ENCODE results near the gene OR2AJ1.
"Not testable (repeated sequence)": the region's sequence is repeated elsewhere in the genome, so short reads cannot be mapped to it uniquely, and the experiment has no call there.

OR2AJ1 gene, protein sequence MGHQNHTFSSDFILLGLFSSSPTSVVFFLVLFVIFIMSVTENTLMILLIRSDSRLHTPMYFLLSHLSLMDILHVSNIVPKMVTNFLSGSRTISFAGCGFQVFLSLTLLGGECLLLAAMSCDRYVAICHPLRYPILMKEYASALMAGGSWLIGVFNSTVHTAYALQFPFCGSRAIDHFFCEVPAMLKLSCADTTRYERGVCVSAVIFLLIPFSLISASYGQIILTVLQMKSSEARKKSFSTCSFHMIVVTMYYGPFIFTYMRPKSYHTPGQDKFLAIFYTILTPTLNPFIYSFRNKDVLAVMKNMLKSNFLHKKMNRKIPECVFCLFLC

DNA sequence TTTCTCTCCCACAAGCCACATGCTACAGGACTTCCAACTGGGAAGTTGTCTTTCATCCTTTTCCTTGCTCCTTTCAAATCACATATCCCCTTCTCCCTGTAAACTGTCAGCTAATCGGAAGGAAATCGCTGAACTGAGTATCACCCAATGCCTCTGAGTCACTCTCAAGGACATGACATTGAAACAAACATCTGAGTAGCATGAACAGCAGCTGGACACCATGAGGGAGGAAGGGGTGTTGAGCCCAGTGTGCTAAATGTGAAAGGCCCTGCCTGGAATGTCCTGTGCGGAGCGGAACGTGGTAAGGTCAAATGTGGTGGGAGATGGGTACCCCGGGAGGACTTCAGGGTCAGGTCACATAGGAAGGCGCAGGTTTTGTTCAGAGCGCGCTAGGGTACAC lies at the start of gene OR2AJ1:
Gene OR2AJ1 (plus strand): TSS at position 22 of the 400 bp plus-strand sequence. CDS start 8,880 bp downstream, outside the sequence.
- DNase-seq, result no peak

DNA sequence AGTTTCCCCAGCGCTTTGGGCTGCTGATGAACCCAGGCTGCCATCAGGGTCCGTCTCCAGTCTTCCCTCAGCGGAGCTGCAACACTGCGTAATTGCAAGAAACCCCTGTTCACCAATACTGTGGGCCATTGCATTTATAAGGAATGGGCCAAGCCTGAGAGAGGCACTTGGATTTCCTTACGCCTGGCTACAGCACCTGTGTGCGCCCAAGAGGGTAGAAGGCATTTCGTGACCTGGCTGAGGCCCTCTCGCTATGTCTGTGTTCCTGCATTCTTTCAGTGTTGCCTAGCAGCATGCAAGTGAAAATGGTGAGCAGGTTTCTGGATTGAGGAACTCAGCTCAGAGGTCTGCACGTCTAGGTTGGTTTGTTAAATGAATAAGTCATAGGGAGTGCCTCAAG lies 41.3 kb upstream of the OR2AJ1 start:
- no peak for DNase-seq

DNA sequence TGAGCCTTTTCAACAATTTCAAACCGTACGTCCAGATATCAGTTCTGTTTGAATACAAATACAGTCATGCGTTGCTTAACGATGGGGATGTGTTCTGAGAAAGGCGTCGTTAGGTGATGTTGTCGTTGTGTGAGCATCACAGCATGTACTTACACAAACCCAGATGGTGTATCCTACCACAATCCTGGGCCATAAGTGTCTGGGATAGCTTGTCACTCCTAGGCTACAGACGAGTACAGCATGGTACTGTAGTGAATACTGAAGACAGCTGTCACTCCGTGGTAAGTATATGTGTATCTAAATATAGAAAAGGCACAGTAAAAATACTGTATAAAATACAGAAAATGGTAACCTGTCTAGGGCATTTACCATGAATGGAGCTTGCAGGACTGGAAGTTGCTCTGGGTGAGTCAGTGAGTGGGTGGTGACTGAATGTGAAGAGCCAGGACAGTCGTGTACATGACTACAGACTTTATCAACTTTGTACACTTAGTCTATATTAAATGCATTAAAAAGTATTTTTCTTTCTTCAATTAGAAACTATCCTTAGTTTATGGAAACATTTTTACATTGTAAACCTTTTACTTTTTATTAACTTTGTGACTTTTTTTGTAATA lies 39.8 kb upstream of the OR2AJ1 start:
- DNase-seq, result no peak

DNA sequence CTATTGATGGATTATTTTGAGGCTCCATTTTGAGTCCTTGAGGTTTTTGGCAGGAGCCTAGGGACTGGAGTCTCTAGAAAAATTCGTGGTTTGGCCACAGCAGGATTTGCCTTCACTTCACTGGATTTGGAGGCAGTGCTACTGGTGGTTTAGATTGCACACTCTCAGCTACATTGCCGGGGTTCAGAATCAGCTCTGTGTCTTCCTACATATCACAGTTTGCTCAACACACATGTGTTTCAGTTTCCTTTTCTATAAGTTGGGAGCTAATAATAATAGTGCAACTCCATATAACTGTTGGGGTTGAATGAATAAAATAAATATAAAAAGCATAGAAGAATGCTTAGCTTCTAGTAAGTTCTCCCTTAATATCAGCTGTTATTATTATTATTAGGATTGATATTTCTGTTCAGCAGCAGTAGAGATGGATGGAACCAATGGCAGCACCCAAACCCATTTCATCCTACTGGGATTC lies 29.5 kb upstream of the OR2AJ1 start, which contains the start of gene OR2W3:
Gene OR2W3 (plus strand): TSS at position 425 of the 475 bp plus-strand sequence. CDS start 0 bp downstream, at position 425.
- DNase-seq, result no peak

DNA sequence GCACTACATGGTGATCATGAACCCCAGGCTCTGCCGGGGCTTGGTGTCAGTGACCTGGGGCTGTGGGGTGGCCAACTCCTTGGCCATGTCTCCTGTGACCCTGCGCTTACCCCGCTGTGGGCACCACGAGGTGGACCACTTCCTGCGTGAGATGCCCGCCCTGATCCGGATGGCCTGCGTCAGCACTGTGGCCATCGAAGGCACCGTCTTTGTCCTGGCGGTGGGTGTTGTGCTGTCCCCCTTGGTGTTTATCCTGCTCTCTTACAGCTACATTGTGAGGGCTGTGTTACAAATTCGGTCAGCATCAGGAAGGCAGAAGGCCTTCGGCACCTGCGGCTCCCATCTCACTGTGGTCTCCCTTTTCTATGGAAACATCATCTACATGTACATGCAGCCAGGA lies 28.7 kb upstream of the OR2AJ1 start:
- DNase-seq, result no peak

DNA sequence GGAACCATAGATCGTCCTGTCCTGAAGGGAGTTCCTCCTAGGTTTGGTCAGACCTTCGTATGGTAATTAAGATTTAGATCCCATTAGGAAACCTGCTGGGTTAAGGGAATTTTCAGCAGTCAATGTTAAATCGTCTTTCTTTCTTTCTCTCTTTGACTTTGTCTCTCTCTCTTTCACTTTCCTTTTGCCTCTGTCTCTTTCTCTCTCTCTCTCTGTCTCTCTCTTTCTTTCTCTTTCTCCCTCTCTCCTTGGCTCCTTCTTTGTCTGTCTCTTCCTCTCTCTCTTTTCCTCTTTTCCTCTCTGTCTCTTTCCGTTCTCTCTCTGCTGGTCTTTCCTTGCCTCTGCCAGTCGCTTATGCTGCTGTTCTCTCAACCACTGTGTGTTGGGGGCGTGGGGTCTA lies 20.6 kb upstream of the OR2AJ1 start:
- DNase-seq, result no peak

DNA sequence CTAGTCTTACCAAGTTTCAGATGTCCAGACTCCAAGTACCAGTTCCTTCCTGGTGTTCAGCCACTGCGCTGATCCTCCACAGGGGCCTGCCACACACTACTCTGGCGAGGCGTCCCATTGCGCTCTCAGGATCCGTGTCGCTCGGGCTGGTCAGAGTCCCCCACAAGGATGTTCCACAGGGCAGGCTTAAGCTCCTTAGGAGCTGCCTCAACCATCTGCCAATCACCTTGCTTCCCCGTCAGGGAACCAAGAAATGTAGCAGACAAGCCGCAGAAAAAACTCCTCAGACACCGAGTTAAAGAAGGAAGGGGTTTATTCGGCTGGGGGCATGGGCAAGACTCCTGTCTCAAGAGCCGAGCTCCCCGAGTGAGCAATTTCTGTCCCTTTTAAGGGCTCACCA lies 19.5 kb upstream of the OR2AJ1 start:
- DNase-seq, result no peak

DNA sequence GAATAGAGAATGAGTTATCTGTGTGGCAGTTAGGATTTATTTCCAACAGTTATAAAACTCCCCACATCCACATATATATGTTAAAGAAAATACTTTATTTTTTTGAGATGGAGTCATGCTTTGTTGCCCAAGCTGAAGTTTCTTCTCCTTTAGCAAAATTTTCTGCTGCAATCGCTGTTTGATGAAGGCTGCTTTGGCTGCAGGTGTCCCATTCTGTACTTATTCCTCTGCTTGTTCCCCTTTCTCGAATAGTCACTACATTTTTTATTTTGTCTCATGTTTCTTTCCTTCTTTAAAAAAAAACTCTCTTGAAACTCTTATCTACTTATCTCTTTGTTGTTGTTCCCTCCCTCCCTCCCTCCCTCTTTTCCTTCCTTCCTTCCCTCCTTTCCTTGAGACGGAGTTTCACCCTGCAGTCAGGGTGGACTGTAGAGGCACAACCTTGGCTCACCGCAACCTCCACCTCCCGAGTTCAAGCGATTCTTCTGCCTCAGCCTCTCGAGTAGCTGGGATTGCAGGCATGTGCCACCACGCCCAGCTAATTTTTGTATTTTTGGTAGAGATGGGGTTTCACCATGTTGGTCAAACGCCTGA lies 18.7 kb upstream of the OR2AJ1 start:
- no peak for DNase-seq

DNA sequence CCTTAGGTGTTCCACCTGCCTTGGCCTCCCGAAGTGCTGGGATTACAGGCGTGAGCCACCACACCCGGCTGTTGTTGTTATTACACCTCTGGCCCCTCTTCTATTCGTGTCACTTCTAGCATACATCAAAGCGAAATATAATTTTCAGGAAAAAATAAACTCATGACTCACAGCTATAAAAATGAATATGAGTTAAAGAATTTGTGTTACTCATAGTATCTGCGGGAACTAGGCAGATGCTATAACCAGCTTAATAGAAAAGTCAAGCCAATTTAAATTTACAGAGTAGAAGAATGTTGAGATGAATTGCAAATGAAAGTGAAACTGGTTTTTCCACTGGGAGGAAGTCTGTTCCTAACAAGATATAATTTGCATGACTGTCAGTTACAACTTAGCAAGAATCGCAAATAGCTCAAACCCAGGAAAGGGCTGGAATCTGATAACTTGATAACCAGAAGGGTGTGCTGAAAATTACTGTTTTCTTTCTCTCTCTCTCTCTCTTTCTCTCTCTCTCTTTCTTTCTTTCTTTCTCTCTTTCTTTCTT lies 18.1 kb upstream of the OR2AJ1 start:
- DNase-seq, result no peak

DNA sequence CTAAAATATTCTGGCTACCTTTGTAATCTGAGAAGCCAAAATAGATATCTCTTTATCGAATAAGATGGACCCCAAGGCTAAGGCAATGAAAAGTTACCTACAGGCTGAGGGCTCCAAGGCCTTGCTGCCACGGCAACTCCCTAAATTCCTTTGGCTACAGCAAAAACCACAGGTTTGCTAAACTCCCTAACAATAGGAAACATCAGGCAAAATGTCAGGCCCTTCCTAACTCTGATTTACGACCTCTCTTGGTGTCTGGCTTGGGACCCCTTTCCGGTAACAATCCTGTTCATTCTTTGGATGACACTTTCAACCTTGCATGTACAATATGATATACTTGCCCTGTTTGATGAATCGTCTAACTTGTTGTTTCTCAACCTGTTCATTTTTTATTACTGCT lies 15.9 kb upstream of the OR2AJ1 start:
- DNase-seq, result no peak

DNA sequence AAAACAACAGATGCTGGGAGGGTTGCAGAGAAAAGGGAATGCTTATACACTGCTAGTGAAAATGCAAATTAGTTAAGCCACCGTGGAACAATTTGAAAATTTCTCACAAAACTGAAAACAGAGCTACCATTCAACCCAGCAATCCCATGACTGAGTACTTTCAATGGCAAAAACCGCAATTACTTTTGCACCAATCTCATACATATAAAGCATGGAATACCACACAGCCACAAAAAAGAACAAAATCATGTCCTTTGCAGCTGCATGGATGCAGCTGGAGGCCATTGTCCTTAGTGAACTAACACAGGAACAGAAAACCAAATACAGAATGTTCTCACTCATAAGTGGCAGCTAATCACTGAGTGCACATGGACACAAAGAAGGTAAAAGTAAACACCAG lies 10.9 kb upstream of the OR2AJ1 start:
- DNase-seq, result no peak

DNA sequence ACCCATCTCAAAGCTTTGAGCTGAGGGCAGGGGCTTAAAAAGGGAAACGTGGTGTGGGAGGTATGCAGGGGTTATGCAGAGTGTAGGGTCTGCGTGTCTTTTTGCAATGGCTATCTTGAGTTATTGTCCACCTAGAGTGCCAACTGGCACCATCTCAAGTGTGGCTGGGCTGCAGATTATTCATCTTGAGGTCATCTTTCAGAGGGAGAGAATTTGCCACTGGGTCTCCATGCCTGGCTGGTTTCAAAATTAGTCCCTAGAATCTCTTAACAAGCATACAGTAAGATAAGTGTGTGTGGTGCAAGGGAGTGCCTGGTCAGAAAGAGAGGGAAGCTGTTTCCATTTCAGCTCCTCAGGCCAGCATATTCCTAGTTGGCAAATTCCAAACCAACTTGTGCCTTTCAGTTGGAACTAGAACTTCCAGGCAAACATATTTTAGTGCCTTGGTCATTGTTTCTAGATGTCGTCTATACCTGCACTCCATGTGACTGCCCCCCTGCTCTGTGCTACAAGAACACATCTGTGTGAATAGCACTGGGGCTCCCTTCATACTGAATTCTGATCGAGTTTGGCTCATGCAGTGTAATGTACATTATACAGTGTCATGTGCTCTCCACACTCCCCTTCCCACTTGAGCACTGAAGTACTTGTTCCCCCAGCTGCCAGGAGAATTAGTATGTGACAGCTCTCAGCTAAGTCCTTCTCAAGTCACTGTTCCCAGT lies 9.6 kb upstream of the OR2AJ1 start:
- DNase-seq, result no peak

DNA sequence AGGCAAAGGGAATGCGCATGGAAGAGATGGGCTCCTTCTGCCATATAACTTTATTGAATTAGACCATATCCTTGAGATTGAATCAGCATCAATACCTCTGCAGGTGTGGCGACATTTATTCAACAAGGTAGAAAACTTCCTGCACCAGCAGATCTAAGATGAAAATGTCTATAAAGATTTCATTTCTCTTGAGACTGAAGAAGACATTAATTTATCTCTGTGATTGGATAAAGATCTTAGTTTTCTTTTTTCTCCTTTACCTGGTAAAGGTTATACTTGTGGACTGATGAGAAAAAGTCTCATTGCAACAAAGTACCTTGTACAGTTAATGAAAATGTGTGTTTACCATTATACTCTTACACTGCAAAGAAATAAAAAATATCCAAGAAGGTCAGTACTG lies 4.7 kb upstream of the OR2AJ1 start, which contains the start of gene OR2T8:
Gene OR2T8 (plus strand): TSS at position 301 of the 400 bp plus-strand sequence. CDS start 766 bp downstream, outside the sequence.
- DNase-seq, result no peak

DNA sequence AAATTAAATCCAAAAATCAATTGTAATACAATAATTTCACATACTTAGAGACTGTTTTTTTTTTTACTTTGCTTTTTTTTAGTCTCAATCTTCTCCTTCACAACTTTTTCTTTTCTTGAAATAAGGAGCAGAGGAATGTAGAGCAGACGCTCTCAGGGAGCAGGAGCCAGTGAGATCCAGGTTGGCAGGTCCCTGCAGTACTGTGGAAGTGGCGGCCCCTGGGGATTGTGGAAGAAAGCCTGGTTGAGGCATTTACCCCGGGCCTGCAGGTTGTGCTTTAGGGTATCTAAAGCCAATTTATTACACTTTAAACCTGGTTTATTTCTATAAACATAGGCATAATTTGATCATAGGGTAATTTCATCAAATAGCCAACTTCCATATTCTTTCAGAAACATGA lies 748 bp upstream of the OR2AJ1 start:
- no peak for DNase-seq

DNA sequence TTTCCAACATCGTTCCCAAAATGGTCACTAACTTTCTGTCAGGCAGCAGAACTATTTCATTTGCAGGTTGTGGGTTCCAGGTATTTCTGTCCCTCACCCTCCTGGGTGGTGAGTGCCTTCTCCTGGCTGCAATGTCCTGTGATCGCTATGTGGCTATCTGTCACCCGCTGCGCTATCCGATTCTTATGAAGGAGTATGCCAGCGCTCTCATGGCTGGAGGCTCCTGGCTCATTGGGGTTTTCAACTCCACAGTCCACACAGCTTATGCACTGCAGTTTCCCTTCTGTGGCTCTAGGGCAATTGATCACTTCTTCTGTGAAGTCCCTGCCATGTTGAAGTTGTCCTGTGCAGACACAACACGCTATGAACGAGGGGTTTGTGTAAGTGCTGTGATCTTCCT lies 9.3 kb downstream of the OR2AJ1 start:
- no peak for DNase-seq

DNA sequence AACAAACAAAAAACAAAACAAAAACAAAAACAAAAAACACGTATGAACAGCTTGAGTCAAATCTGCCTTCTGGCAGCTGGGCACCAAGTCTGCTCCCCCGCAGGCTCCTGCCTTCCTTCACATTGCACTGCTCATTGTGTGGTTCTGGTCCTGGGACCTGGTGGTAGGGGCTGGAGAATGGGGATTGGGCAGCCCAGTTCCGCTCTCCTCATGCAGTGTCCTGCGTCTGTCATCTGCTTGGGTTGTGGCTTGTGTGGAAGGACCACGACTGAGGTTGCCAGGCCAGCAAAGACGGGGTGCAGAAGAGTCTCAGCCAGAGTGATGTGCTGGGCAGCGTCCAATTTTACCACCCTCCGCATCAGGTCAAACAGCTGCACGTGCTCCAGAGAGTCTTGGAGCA lies 11.1 kb downstream of the OR2AJ1 start:
- DNase-seq, result no peak

DNA sequence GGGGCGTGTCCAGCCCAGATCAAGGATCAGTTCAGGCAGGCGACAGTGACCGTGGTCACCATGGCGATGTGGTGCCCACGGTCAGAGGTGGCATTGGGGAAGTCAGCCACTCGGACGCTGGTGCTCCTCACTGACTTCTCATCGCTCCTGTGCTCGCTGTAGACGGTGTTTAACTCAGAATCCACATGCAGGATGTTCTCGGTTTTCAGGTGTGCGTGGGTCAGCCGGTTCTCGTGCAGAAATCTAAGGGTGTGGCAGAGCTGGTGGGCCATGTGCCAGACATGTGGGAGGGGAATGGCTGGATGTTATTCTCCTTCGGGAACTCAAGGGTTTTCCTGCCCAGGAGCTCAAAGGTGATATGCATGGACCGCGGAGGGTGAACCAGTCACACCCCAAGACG lies 11.7 kb downstream of the OR2AJ1 start:
- DNase-seq, result no peak

DNA sequence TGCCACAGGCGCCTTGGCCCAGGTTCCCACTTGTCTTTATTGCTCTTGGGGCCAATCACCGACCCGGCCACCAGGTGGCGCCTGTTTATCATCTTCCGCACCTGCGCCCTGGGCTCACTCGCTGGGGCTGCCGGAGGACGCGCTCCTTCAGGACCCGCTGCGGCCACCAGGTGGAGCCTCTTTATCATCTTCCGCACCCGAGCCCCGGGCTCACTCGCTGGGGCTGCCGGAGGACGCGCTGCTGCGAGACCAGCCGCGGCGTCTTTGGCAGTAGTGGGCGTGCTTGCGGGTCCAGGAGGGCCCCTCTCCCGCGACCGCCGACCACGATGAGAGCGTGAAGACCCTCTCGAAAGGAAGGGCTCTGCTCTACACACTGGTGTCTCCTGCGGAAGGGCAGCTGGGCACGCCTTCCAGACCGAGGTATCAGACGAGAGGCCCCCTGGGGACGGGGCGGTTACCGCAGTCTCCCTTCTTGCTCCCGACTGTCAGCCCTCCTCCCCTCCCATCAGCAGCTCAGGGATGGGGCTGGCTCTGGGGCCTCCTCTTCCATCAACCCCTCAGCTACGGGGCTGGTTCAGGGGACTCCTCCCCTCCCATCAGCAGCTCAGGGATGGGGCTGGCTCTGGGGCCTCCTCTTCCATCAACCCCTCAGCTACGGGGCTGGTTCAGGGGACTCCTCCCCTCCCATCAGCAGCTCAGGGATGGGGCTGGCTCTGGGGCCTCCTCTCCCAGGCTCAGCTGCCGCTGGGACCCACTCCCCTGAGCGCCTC lies 12.5 kb downstream of the OR2AJ1 start:
- not testable (repeated sequence) for DNase-seq

DNA sequence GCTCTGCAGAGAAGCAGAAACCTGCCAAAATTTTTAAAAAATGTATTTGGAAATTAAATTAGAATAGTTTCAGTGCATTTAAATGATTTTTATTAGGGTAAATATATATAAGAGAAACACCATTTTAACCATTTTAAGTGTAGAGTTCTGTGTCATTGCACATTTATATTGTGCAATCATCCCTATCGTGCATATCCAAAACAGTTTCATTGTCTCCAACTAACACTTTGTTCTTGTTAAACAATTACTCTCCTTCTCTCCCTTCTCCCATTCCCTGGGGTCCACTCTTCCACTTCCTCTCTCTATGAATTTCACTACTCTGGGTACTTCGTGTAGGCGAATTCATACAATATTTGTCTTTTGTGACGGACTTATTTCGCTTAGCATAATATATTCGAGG lies 17.9 kb downstream of the OR2AJ1 start:
- no peak for DNase-seq

DNA sequence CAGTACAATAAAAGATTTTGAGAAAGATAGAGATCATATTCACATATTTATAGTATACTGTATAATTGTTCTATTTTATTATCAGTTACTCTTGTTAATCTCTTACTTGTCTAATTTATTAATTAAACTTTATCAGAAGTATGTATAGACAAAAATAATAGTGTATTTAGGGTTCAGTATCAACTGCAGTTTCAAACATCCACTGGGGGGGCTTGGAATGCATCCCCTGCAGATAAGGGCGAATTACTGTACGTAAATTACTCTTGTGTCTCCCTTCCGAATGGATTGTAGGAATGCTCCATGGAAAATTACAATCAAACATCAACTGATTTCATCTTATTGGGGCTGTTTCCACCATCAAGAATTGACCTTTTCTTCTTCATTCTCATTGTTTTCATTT lies 23.9 kb downstream of the OR2AJ1 start, which contains the start of gene OR2L8:
Gene OR2L8 (plus strand): TSS at position 301 of the 400 bp plus-strand sequence. CDS start 0 bp downstream, at position 301.
- no peak for DNase-seq

DNA sequence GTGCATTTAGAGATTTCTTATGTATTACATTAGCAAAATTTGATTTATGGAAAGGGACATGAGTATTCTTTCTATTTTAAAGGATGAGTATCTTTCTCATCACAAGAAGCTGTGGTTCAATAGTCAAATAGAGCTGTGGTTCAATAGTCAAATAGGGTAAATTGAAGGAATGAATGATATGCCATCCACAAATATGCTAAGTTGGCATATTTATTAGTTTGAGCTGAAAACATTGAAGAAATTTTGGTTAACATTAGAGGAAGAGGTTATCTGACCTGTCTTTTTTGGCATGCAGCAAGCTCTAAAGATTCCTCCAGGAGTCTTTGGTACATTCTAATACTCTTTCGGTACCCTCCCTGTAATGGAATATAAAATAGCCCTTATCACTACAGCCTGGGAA lies 28.7 kb downstream of the OR2AJ1 start:
- DNase-seq, result no peak

DNA sequence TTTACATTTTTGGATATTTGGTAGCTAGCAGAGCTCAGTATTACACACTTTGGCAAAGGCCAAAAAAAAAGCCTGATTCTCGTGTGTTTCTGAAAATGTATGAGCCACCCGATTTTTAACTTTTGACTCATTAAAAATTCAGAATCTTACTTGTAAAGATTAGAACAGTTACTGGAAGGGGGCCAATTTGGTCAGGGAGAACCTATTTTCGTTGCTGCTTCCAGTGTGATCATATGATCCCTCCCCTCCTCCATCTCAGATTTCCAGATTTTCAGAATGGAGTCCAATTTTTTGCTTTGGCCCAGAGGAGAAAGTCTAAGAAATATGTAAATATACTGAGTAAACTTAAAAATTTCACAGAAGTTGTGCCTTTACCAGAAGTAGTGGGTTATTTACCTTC lies 37.1 kb downstream of the OR2AJ1 start:
- DNase-seq, result no peak

All from cerebellar nuclear complex (tissue), 1 donor.